Natural killer cell treated with Interleukin-12 subunit alpha and Interleukin-12 subunit beta and Interleukin-15 and Interleukin-18, amount 100 ng/mL, for 72 hours (primary cell): Measurements from ENCODE around the gene RAET1E. TPM values are rescaled to one million over a fixed set of nuclear protein-coding genes. Genes with fewer than 3 reads are reported as not detected.
"Not testable (repeated sequence)": the region's sequence is repeated elsewhere in the genome, so short reads cannot be mapped to it uniquely, and the experiment has no call there.

Source experiments
- ATAC-seq, 2 donors: fragments of 150-1000 bp; cut with Tn5 transposase in 1 of 2; sonication (Bioruptor Pico), chemical (Tn5 transposase) in 1 of 2; 2 replicates each; pipeline ENCODE4 v1.10.0; 2021
- DNase-seq: peaks from one replicate; pipeline ENCODE4 v3.0.0; 2022; ENCODE audit warnings: low spot score
- H3K27ac Mint-ChIP-seq, 2 donors: 1 replicate in 1 of 2; 2 replicates in 1 of 2; pipeline ENCODE4 v1.8.0; 2022; ENCODE audit warnings: mixed read lengths in 2 of 2, mild to moderate bottlenecking in 1 of 2, moderate library complexity in 1 of 2
- H3K27me3 Mint-ChIP-seq, 2 donors: 1 replicate in 1 of 2; 2 replicates in 1 of 2; pipeline ENCODE4 v1.8.0; 2022; ENCODE audit warnings: mixed read lengths in 2 of 2
- H3K36me3 Mint-ChIP-seq: one replicate; pipeline ENCODE4 v1.8.0; 2022; ENCODE audit warnings: mixed read lengths
- H3K4me1 Mint-ChIP-seq, 2 donors: 1 replicate in 1 of 2; 2 replicates in 1 of 2; pipeline ENCODE4 v1.8.0; 2022; ENCODE audit warnings: low read depth in 2 of 2, mixed read lengths in 2 of 2, mild to moderate bottlenecking in 1 of 2
- H3K4me3 Mint-ChIP-seq: one replicate; pipeline ENCODE4 v1.8.0; 2022; ENCODE audit warnings: mixed read lengths
- H3K9me3 Mint-ChIP-seq: 2 replicates; pipeline ENCODE4 v1.8.0; 2022; ENCODE audit warnings: mixed read lengths
- total RNA-seq, 2 donors: library from RNA; stranded (reverse); gene quantifications; one replicate each; pipeline ENCODE4 v1.2.3, GENCODE V29; 2022

RAET1E gene
- total RNA-seq, 2 donors from 2014 or later = not detected

DNA sequence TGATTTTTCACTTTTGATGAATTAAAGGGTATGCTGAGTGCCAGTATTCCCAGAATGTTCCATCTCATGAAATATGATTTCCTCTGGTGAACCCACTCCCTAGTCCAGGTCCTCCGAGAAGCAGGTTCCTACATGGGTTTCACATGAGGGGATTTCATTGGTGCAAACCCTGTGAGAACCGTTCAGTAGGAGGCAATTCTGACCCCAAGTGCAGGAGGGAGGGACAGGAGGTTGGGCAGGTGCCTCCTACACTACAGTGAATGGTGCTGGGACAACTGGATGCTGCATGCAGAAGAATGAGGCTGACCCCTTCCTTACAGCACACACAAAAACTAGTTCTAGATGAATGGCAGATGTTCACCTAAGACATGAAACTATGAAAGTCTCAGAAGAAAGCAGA is 38.8 kb upstream of the RAET1E start:
- ATAC-seq = no peak
- no peak overlapping the region for H3K27ac Mint-ChIP-seq
- peaks cover 18 to 19% of the 10 kb centered on the region in 2 donors for H3K4me1 Mint-ChIP-seq
- H3K9me3 Mint-ChIP-seq = no peaks in the 10 kb centered on the region
- DNase-seq = no peak
- H3K36me3 Mint-ChIP-seq = no peaks in the 10 kb centered on the region
- H3K27me3 Mint-ChIP-seq = peaks cover 63 to 77% of the 10 kb centered on the region in 2 donors
- H3K4me3 Mint-ChIP-seq = no peak overlapping the region

DNA sequence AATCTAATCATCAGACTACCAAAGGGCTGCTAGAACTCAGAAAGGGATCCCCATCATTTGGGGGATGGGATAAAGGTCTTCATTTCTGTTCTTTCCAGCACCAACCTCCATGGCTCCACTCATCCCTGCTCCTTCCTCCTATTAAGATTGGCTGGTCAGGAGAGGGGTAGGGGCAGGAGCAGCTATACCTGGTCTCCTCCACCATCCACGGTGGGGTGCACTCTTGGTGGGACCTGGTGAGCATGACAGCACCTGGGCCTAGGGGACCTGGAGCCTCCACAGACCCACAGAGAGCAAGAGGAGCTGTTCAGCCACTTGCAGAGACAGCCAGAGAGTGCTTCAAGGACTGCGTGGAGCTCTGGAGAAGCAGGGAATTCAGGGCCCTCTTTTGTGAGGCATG is 37.8 kb upstream of the RAET1E start:
- H3K9me3 Mint-ChIP-seq = no peaks in the 10 kb centered on the region
- no peak for DNase-seq
- no peak overlapping the region for H3K4me3 Mint-ChIP-seq
- peaks cover 14 to 19% of the 10 kb centered on the region in 2 donors for H3K4me1 Mint-ChIP-seq
- no peaks in the 10 kb centered on the region for H3K36me3 Mint-ChIP-seq
- no peak for ATAC-seq
- peaks cover 68 to 87% of the 10 kb centered on the region in 2 donors for H3K27me3 Mint-ChIP-seq
- no peak overlapping the region for H3K27ac Mint-ChIP-seq

- no peak overlapping the region for H3K27ac Mint-ChIP-seq
Observed at GRCh38 chr6:149935246-149935645, 37.3 kb upstream of the RAET1E start.

DNA sequence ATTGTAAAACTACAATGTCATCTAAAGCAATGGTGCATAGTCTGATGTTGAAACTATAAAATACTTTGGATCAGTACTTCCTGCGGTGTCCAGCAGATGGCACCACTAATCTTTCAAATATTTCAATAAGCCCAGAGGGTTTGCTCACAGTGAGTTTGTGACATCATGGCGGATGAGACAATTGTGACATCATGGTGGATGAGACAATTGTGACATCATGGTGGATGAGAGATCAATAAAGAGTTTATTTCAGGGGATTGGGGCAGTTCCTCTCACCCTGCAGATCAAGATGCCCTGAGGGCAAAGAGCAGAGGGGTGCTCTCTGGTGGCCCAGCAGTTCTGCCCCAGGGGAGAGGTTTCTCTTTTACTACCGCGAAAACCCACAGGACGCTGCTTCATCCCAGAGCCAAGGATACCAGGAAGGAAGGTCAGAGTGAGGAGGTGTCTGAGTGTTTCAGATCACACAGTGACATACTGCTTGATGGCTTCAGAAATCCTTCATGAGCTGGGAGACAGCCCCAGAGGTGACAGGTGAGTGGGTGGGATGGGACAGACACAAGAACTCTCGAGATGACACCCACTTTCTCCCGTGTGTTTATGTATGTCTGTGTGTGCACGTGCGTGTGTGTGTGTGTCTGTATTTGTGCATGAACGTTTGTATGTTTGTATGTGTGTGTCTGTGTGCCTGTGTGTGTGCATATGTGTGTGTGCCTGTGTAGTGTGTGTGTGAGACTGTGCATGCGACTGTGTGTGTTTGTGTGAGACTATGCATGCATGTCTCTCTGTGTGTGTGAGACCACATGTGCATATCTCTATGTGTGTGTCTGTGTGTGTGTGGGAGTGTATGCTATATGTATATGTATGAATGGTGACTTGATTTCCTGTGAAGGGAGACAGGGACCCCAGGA is 36.6 kb upstream of the RAET1E start:
- Mint-ChIP-seq H3K27me3 (peaks cover 68 to 87% of the 10 kb centered on the region in 2 donors), H3K4me1 (peaks cover 10 to 18% of the 10 kb centered on the region in 2 donors), H3K27ac (no peak overlapping the region), H3K4me3 (no peak overlapping the region), H3K36me3 (no peaks in the 10 kb centered on the region), H3K9me3 (no peaks in the 10 kb centered on the region)
- ATAC-seq = peak; percentile 48 to 54
- DNase-seq = peak; percentile 78

More at GRCh38 chr6:149935246-149935645, 37.3 kb upstream of the RAET1E start:
- H3K4me3 Mint-ChIP-seq = no peak overlapping the region
- H3K36me3 Mint-ChIP-seq = no peaks in the 10 kb centered on the region
- ATAC-seq (no peak), DNase-seq (no peak)
- no peaks in the 10 kb centered on the region for H3K9me3 Mint-ChIP-seq
- H3K27me3 Mint-ChIP-seq = peaks cover 69 to 87% of the 10 kb centered on the region in 2 donors
- H3K4me1 Mint-ChIP-seq = peaks cover 11 to 19% of the 10 kb centered on the region in 2 donors

DNA sequence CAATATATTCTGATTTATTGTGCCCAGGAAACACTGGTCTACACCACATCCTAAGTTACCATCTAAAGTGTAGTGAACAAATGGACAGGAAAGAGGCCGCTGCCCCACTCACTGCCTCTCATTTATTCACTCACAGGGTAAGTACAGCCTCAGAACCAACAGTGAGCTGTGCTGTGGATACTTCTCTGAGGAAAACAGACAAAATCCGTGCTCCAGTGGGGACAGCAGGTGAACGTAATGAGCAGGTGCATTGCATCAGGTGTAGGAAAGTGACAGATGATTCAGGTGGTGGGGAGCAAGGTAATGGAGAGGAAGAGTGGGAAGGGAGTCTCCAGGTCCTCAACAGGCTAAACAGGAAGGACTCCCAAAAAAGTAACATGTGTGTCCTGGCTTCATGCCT is 35.5 kb upstream of the RAET1E start:
- Mint-ChIP-seq H3K4me3 (no peak overlapping the region), H3K27me3 (peaks cover 71 to 89% of the 10 kb centered on the region in 2 donors), H3K27ac (no peak overlapping the region), H3K36me3 (no peaks in the 10 kb centered on the region), H3K4me1 (peaks cover 3 to 10% of the 10 kb centered on the region in 2 donors), H3K9me3 (no peaks in the 10 kb centered on the region)
- ATAC-seq (no peak), DNase-seq (no peak)

DNA sequence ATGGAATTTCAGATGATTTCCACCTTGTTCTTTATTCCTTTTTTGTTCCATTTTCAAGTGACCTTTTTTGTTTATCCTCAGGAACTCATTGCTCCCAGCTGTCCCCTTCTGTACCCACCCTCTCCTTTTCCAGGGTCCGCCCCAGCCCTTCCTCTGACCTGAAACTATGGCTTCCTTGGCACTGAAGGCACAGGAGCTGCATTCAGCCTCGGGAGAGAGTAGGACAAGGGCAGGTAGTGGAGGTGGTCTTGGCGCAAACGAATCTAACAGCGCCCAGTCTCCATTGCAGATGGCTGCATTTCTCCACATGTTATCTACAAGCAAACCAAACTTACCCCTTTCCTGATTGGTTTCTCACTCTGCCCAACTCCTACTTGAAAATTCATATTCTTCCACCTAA is 35.1 kb upstream of the RAET1E start:
- Mint-ChIP-seq H3K27me3 (peaks cover 73 to 93% of the 10 kb centered on the region in 2 donors), H3K9me3 (no peaks in the 10 kb centered on the region), H3K4me3 (no peak overlapping the region), H3K36me3 (no peaks in the 10 kb centered on the region), H3K4me1 (peaks cover 3 to 10% of the 10 kb centered on the region in 2 donors), H3K27ac (no peak overlapping the region)
- DNase-seq = no peak
- no peak for ATAC-seq

GRCh38 chr6:149931501-149931900 is 33.6 kb upstream of the RAET1E start:
- Mint-ChIP-seq H3K27ac (no peak overlapping the region), H3K4me3 (no peak overlapping the region), H3K36me3 (no peaks in the 10 kb centered on the region), H3K4me1 (peaks cover 3 to 11% of the 10 kb centered on the region in 2 donors), H3K9me3 (no peaks in the 10 kb centered on the region), H3K27me3 (peaks cover 71 to 92% of the 10 kb centered on the region in 2 donors)
- DNase-seq = no peak
- no peak for ATAC-seq

- Mint-ChIP-seq H3K4me1 (peaks cover 5 to 9% of the 10 kb centered on the region in 2 donors), H3K36me3 (no peaks in the 10 kb centered on the region), H3K9me3 (no peaks in the 10 kb centered on the region), H3K27ac (no peak overlapping the region), H3K4me3 (no peak overlapping the region), H3K27me3 (peaks cover 72 to 91% of the 10 kb centered on the region in 2 donors)
- DNase-seq = no peak
- no peak for ATAC-seq
Observed at GRCh38 chr6:149929422-149929821, 31.5 kb upstream of the RAET1E start.

DNA sequence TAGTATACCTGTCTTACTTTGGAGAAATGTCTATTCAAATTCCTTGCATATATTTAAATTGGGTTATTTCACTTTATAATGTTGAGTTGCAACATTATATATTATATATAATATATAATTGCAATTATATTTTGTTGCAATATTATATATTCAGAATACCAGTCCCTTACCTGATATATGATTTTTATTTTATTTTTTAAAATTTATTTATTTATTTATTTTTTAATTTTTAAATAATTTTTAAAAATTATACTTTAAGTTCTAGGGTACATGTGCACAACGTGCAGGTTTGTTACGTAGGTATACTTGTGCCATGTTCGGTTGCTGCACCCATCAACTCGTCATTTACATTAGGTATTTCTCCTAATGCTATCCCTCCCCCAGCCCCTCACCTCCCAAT is 29.1 kb upstream of the RAET1E start:
- DNase-seq, H3K4me3 Mint-ChIP-seq, H3K27ac Mint-ChIP-seq, H3K9me3 Mint-ChIP-seq, H3K36me3 Mint-ChIP-seq, ATAC-seq: not testable (repeated sequence)
- H3K4me1 Mint-ChIP-seq = peaks cover 14 to 15% of the 10 kb centered on the region in 2 donors
- H3K27me3 Mint-ChIP-seq = peaks cover 77 to 94% of the 10 kb centered on the region in 2 donors

DNA sequence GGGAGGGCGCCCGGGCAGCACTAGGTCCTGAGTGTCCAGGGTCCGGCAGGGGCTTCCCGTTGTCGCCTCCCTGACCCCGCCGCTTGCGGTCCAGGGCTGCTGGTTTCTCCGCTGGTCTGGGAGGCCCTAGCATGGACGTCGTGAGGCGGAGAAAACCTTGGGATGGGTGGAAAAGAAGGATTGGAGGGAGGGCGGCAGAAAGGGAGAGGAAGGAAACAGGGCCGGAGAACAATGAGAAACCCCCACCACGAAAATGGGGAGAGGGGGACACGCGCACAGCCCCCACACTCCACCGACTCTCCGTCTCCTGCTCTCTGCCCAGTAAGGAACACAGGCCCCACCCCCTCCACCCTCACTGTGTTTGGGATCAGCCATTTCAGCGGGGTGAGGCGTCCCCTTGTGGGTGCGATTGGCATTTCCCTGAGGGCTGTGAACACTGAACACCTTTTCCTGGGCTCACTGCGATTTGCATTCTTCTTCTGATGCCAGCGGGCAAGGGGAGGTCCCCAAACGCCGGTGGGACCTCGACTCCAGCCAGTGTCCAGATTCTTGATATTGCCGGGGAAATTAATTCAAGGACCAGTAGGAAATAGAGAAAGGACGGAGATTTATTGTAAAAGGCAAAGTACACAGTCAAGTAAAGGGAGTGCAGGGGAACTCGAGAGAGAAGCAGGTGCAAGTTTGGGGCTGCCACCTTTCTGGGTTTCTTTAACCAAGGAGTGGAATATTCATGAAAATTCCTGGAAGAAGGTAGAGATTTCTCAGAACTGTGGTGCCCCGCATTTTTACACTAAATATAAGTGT is 28.3 kb upstream of the RAET1E start:
- ATAC-seq = peak; percentile 77 to 79
- peaks cover 15 to 17% of the 10 kb centered on the region in 2 donors for H3K4me1 Mint-ChIP-seq
- H3K27ac Mint-ChIP-seq = no peak overlapping the region
- DNase-seq = no peak
- H3K9me3 Mint-ChIP-seq = no peaks in the 10 kb centered on the region
- H3K4me3 Mint-ChIP-seq = no peak overlapping the region
- peaks cover 75 to 94% of the 10 kb centered on the region in 2 donors for H3K27me3 Mint-ChIP-seq
- H3K36me3 Mint-ChIP-seq = no peaks in the 10 kb centered on the region

- ATAC-seq (no peak), DNase-seq (no peak)
- peaks cover 15 to 17% of the 10 kb centered on the region in 2 donors for H3K4me1 Mint-ChIP-seq
- H3K27me3 Mint-ChIP-seq = peaks cover 78 to 94% of the 10 kb centered on the region in 2 donors
- H3K36me3 Mint-ChIP-seq = no peaks in the 10 kb centered on the region
- no peak overlapping the region for H3K4me3 Mint-ChIP-seq
- H3K27ac Mint-ChIP-seq = no peak overlapping the region
- H3K9me3 Mint-ChIP-seq = no peaks in the 10 kb centered on the region
Observed at GRCh38 chr6:149925253-149925973, 27.5 kb upstream of the RAET1E start.

DNA sequence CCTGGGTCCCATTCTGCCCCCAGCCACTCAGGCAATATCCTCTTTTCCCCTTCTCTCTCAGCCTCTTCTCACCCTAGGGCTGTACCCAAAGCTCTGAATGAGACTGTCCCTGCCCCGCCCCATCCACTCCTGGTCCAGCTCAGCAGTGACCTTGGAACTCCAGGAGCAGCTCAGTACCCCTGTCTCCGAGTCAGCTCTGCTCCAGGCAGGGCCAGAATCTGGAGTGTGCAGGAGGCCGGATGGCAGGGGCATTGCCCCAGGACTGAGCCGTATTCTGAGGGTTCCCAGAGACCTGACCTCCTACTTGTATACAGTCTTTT is 27.0 kb upstream of the RAET1E start:
- Mint-ChIP-seq H3K36me3 (no peaks in the 10 kb centered on the region), H3K27me3 (peaks cover 78 to 94% of the 10 kb centered on the region in 2 donors), H3K9me3 (no peaks in the 10 kb centered on the region), H3K27ac (no peak overlapping the region), H3K4me1 (peaks cover 15 to 17% of the 10 kb centered on the region in 2 donors), H3K4me3 (no peak overlapping the region)
- ATAC-seq (peak in 1 of 2 donors; percentile 8), DNase-seq (no peak)

- Mint-ChIP-seq H3K9me3 (no peaks in the 10 kb centered on the region), H3K4me3 (no peak overlapping the region), H3K36me3 (no peaks in the 10 kb centered on the region), H3K27me3 (peaks cover 75 to 94% of the 10 kb centered on the region in 2 donors), H3K27ac (no peak overlapping the region), H3K4me1 (peaks cover 15 to 17% of the 10 kb centered on the region in 2 donors)
- DNase-seq (no peak), ATAC-seq (no peak)
Observed at GRCh38 chr6:149924206-149924932, 26.5 kb upstream of the RAET1E start.
